LNCAP (cell line): ENCODE measurements around the gene PRR35.

Source experiments
- CTCF ChIP-seq: fragments of 450-650 bp; IDR thresholded peaks from 2 replicates; pipeline ENCODE4 v1.5.1; 2017; ENCODE audit warnings: mild to moderate bottlenecking

The PRR35 gene

GRCh38 chr16:559411-560203, 587 bp upstream of the PRR35 start:
- TF ChIP-seq CTCF, result no peak

- no peak for TF ChIP-seq CTCF
These were observed 663 bp downstream of the PRR35 start for GRCh38 chr16:560701-561412.

- no peak for TF ChIP-seq CTCF
These were observed 1.2 kb downstream of the PRR35 start for GRCh38 chr16:561413-561794.

GRCh38 chr16:561957-562938, 2.1 kb downstream of the PRR35 start:
- no peak for TF ChIP-seq CTCF

GRCh38 chr16:563072-563644, 3.0 kb downstream of the PRR35 start:
- TF ChIP-seq CTCF, result no peak

- no peak for TF ChIP-seq CTCF
These were observed 4.7 kb downstream of the PRR35 start for GRCh38 chr16:564690-565418.
